Fibroblast of upper back skin (primary cell): ENCODE measurements around the gene REG4.
A peak's percentile ranks its signal among the peaks of the same experiment; 100 is the strongest.
"Not testable (repeated sequence)": the region's sequence is repeated elsewhere in the genome, so short reads cannot be mapped to it uniquely, and the experiment has no call there.

Experiments used
- DNase-seq: peaks from one replicate; pipeline ENCODE4 v3.0.0-alpha.2; 2013

REG4 gene

GRCh38 chr1:119805746-119806145 lies 5.5 kb downstream of the REG4 start:
- no peak for DNase-seq

DNA sequence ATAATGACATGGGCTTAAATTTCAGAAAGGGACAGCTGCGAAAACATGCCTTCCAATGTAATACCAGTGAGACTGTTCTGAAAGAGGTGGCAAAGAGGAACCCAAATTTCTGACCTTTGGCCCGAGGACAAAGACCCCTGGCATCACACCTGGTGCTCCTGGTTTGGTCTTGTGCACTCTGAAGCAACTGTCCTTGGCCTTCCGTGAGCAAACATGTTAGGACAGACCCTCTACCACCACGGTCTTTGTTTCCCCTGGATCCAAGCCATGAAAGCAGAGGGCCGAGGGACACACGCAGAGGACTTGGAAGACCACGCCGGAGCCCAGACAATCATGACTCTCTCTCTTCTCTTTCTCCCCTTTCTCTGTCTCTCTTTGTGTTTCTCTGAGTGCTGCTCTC lies 6.0 kb downstream of the REG4 start:
- DNase-seq, result no peak

DNA sequence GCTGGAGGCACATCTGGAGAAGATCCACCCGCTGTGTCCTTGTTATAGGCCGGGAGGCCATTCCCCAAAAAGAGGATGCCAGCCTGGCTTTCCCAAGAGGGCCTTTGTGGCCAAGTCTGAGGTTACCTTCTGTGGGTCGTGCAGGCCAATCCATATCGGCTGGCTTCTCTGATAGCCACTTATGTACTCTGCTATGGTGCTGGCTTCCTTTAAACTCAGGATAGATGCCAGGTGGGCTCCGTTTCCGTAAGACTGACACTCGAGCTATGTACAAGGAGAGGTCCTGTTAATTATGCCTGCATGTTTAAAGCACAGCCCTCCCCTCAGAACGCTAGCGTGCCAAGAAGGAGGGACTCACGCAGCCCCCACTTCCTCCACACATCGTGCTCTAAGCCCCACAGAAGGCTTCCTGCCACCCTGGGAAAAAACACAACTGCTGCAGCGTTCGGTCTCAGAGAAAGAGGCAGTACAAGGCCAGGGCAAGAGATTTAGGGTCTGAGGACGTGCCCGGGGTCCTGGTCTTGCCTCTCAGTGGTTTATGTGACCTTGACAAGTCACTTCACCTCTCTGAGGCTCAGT lies 11.6 kb downstream of the REG4 start:
- DNase-seq, result no peak

DNA sequence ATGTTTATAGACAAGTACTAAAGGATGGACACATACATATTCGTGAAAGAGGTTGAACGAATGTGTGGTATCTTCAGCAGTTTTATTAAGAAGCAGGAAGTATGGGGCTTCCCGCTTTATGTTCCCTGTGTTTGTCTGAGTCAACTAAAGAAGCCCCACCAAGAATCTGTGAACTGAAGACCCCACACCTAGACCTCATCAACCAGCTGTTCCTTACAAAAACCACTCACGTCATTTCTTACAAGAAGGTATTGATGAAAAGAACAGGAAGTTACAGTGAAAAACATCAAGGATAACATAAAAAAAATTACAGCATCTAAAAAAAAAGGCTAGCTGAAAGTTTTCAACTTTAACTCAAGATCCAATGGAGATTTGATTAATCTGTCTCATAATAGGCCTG lies 12.3 kb downstream of the REG4 start:
- no peak for DNase-seq

- no peak for DNase-seq
Observed at GRCh38 chr1:119797606-119798005, 13.7 kb downstream of the REG4 start.

GRCh38 chr1:119797162-119797561 lies 14.1 kb downstream of the REG4 start:
- no peak for DNase-seq

DNA sequence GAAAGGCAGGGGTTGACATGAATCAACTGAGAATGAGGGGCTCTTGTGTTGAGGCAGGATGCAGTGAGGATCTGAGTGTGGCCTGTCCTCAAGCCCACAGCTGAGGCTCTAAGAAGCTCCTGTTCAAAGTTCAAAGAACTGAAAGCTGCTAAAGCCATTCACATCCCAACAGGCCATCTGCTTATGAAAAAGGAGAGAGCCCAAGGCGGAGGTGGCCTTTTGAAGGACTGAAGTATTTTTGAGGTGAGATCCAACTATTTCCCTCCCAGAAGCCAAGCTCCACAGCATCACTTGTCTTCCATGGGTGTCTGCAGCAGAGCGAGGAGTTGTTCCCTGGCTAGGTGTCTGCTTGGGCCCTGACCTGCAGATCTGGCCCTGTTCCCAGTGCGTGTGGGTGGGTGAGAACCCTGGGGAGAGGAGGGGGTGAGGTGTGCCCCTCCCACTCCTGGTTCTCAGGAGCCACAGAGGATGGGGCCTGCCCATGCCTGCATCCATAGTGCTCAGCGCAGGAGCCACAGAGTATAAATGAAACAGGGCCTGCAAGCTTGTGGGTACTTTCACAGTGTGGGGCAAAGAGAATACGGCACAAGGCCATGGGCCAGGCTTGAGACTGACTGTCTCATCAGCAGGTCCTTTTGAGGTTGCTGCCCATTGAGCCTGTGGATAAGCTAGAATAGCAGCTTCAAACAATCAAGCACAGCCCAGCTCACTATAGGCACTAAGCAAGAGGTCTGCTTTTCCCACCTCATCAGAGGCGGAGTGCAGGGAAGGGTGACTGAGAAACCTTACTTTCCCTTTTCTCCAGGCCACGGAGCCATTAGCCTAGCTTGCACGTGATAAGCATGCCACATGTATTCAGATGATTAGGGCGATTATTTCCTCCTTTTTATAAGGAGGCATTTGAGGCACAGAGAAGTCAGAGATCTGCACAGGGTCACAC lies 15.7 kb downstream of the REG4 start:
- DNase-seq, result no peak

GRCh38 chr1:119794876-119795240 lies 16.4 kb downstream of the REG4 start:
- DNase-seq, result peak; percentile 66

DNA sequence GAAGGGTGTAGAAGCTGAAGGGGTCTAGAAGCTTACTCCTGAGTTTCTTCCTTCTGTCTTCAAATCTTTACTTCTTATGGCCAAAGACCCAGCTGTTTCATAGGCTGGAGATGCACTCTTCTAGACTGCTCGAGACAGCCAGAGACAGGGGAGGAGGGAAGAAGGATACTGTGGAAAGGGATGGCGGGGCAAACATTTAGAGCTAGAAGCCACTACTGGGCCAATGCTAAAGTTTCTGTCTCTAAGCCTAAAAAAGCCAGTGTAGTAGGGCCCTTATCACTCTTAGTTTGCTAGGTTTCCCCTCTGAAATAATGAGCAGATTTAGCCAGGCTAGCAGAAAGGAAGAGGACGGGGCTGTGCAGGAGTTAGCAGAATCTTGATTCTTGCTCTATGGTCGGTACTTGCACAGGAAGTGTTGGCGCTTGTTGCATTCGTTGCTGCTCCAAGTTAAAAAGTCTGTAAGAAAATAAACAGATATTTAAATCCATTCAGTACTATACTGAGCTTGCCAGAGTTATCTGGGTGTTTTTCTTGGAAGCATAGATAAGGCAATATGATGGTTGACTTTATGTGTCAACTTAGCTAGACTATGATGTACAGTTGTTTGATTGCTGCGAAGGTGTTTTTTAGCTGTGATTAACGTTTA lies 16.9 kb downstream of the REG4 start:
- DNase-seq, result no peak

- no peak for DNase-seq
Observed at GRCh38 chr1:119791377-119791776, 19.9 kb downstream of the REG4 start.

GRCh38 chr1:119790451-119791198 lies 20.6 kb downstream of the REG4 start:
- DNase-seq, result no peak

DNA sequence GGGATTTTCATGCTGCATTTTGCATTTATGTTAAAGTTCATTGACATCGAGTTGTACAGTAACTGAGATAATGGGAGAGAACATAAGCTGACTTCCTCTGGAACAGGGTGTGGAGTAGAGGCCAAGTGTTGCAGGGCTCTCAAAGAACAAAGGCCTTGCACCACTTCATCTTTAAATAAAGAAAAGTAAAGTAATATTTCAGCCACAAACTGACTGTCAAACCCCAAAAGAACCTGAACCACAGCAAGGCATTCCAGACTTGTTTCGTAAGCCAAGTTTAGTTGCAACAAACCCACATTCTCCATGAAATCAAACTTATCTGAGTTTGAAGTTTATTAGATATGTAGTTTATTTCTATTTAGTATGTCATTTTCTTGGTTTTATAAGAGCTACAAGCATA lies 23.5 kb downstream of the REG4 start:
- peak; percentile 73 for DNase-seq

GRCh38 chr1:119786473-119787050 lies 24.7 kb downstream of the REG4 start:
- DNase-seq, result not testable (repeated sequence)

DNA sequence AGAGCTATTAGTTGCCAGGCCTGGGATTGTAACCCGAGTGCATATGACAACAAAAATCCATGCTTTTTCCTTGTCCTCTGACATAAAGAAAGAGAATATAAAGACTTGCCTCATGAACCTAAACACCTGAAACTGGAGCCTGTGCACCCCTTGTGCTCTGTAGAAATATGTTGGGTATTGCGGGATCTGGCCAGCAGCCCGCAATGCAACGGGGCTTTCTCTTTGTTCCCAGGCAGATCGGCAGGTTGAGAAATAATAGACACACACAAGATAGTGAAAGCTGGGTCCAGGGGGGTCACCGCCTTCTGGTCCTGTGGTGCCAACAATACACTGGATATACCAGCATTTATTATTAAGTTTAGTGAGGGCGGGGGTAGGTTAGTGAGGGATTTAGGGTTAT lies 25.2 kb downstream of the REG4 start:
- not testable (repeated sequence) for DNase-seq

DNA sequence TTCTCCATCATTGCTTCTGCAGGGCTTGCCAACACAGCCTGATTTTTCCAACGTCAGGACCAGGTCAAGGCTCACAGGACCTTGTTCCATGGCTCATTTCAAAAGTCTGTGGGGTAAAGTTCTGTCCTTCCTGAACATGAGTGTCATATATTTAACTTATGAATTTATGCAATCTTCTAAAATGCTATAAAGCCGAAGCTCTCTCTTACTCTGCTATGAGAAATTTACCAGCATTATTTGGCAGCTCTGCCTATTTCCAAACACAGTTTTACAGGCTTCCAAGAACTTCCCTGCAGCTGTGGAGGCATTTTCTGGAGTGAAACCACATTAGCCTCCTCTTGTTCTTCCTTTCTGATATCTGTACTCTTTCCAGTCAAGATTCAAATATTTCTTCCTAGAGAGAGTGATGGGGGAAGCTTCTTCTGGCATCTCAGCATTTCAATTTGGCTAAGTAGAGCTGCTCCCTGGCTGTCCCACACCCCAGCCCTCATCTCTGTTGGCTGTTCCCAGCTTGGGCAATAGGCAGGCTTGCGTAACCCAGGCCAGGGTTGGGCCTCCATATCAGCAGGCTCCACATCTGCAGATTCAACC lies 27.0 kb downstream of the REG4 start:
- DNase-seq, result peak; percentile 41

- DNase-seq, result peak; percentile 38
Observed at GRCh38 chr1:119783354-119784185, 27.7 kb downstream of the REG4 start.

- DNase-seq, result no peak
Observed at GRCh38 chr1:119782631-119783325, 28.5 kb downstream of the REG4 start.

- DNase-seq, result no peak
Observed at GRCh38 chr1:119781434-119782210, 29.6 kb downstream of the REG4 start.

DNA sequence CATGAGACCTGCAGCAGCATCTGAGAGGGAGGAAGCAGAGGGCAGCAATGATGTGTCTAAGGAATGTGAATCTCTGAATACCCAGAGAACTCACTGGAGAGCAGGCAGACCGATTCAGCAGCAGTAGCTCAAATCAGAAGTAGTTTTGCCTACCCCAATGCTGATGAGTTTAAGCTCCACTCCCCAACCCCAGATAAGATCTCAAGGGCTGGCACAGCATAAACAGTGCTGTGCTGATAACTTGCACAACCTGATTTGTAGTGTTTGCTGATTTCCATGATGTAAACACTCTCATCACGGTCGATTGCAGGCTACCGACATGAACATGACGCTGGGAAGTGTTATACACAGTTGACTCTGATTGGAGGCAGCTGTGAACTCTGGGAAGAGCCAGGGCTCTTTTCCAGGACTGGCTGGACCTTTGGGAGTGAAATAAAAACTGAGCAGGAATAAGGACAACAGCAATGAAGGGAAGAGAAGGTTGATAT lies 31.3 kb downstream of the REG4 start:
- no peak for DNase-seq
